GM10847 (cell line): Measurements from ENCODE around the gene PEX5L.

ENCODE experiments used
- POLR2A ChIP-seq: IDR thresholded peaks from 2 replicates; pipeline ENCODE4 v1.6.1; 2011; ENCODE audit not compliant: insufficient read length; ENCODE audit errors: extremely low read depth

PEX5L gene

DNA sequence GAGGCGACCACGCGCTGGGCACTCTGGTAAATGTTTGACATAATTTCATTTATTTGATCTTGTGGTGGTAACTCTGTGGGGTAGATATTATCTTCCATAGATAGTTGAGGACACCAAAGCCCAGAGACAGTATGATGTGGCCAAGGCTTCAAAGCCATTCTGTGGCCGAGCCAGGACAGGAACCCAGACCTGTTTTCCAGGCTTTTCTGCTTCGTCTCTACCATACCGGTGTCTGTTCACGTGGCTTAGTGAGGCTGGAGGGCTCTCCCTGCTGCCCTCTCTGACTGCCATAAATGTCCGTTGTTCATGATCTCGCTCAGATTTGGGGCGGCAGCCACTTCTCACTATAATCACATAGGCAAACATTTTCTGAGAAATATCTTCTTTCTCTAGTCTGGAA lies 134.7 kb downstream of the PEX5L start:
- no peak for TF ChIP-seq POLR2A

DNA sequence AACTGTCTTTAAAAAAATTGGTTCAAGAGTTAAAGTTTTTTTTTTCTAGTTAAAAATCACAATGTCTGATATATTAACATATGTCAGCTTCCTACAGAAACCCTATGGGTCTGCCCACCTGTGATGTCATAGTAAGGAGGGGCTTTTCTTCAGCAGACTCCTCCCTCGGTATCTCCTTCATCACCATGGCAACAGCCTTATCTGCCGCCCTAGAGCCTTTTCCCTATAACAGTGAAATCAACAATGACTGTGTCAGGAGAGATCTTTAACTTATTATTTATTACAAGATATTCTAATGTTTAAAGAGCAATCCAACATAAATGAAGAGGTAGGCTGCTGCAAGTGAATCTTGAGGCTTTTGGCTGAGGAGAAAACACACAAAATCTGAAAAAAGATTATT lies 138.7 kb downstream of the PEX5L start:
- no peak for TF ChIP-seq POLR2A

GRCh38 chr3:179897231-179897630 lies 139.5 kb downstream of the PEX5L start:
- TF ChIP-seq POLR2A, result no peak

DNA sequence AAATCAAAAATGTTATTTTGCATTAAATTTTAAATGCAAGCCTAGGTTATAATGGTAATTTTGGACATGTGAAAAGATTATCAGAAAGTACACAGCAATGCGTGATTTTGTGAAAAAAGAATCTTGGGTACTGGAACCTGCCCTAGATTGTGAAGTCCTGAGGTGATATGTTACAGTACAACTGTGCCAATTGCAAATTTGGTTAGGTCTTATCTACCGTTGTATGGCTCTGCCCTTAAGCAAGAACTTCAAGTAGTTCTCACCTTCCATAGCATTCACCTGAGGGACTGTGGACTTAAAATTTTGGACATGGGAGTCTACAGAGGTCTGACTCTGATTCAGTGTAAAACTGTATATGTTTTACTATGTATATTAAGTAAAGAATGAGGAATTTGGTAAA lies 140.2 kb downstream of the PEX5L start:
- TF ChIP-seq POLR2A, result no peak

DNA sequence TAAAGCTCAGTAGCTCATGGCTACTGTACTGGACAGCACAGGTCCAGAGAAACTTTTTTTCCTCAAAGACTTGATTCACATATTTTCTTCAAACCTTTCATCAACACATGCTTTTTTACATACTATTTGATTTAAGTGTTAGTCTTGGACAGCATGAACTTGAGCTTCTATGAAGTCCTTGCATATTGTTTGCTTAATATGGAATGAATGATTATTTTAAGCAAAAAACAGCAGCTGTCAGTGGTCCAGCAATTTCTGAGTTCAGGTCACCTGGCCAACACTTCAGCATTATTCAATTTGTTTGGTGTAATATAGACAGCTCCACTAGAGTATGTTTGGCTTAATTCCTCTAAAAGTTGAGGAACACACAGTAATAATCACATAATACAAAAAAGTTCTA lies 141.4 kb downstream of the PEX5L start:
- no peak for TF ChIP-seq POLR2A

DNA sequence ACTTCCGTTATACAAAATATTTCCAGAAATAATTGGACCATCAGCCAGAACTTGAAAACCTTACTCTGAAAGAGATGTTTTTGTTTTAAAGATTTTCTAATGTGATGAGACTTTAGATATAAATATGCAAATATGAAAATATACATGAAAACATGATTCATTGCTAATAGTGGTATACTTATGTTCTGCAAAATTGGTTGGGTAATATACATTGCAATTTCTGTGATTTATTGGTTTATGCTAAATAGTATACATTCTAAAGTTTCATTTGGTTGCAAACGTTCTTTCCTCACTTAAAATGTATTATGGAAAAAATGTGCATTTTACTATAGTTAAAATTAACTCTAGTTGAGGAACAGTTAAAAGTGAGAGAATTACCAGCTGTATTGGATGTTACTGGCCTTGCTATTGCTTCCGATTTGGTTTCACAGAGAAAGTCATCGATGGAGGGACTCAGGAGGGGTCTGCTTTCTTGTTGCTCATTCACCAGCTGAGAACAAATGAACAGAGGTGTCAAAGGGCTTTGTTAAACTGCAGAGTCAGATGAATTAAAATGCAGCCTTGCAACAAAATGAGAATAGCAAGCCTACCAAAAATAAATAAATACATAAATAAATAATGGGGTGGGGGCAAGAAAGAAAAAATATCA lies 149.3 kb downstream of the PEX5L start:
- TF ChIP-seq POLR2A, result no peak

GRCh38 chr3:179885950-179886349 lies 150.8 kb downstream of the PEX5L start:
- no peak for TF ChIP-seq POLR2A

GRCh38 chr3:179884136-179884535 lies 152.6 kb downstream of the PEX5L start:
- TF ChIP-seq POLR2A, result no peak

- TF ChIP-seq POLR2A, result no peak
These were observed 154.4 kb downstream of the PEX5L start for GRCh38 chr3:179882292-179882691.

- no peak for TF ChIP-seq POLR2A
These were observed 154.9 kb downstream of the PEX5L start for GRCh38 chr3:179881791-179882190.

DNA sequence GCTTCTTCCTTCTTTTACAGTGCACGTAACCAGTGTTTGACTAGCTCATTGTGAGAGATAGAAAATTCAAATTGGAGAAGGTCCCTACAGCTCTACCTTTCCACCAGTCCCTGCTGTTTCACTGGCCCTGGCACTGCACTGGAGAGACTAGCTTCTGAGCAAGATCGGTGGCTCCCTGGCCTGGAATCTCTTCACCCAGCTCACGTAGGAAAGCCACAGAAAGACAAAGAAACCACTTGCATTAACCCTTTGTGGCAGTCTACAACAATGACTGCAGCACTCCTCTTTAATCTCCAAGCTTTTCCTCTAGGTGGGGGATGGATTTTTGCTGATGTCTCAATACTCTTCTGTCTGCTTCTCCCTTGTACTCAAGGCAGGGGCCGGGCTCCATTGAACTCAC lies 155.9 kb downstream of the PEX5L start:
- TF ChIP-seq POLR2A, result no peak

- no peak for TF ChIP-seq POLR2A
These were observed 160.3 kb downstream of the PEX5L start for GRCh38 chr3:179876440-179876839.

DNA sequence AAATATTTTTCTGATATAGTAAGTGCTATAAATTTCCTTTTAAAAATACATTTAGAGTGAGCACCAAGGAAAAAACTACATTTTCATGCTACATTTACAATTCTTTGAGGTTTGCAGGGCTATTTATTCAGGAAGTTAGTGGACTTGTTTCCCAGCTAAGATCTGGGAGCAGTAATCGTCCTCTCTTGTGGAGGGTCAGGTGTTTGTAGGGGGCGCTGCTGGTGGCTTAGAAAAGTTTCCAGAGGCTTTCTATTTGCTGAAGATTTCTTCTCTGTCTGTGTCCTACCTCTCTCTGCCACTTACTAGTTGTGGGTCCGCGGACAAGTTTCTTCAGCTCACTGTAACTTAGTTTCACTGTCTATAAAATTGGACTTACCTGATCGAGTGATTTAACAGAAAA lies 163.9 kb downstream of the PEX5L start:
- TF ChIP-seq POLR2A, result no peak

GRCh38 chr3:179871782-179872181 lies 165.0 kb downstream of the PEX5L start:
- TF ChIP-seq POLR2A, result no peak

- TF ChIP-seq POLR2A, result no peak
These were observed 168.0 kb downstream of the PEX5L start for GRCh38 chr3:179868715-179869114.

GRCh38 chr3:179867961-179868360 lies 168.8 kb downstream of the PEX5L start:
- no peak for TF ChIP-seq POLR2A

DNA sequence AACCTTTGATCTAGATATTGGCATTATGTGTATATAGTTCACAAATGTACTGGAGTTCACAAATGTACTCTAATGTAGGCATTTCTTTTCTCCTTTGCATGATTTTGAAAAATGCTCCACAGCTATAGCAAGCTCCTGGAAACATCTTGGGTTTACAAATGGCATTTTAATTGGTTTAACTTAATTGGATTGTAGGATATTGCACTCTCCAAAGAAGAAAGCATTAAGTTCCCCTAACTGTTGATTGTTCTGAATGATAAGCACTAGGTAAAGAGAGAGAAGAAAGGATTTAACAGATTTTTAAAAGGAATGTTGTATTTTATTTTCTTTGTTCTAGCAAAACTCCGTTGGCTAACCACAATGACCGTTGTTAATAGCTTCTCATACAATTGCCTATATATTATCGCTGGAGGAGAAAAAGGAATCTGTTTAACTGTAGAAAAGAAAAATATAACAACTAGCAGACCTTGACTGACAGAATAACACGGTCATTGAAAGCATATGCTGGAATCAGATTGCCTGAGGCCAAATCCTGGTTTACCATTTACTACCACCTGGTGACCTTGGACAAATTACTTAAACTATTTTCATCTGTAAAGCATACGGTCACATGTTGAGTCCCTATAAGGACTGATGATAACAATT lies 170.8 kb downstream of the PEX5L start:
- no peak for TF ChIP-seq POLR2A
